PC-9 (cell line): ENCODE measurements around the gene CNTNAP5. TPM values are rescaled to one million over a fixed set of nuclear protein-coding genes. Genes with fewer than 3 reads are reported as not detected.

Experiments
- BruUV-seq: library from RNA; stranded (reverse); fragments of 400-500 nt; replicated peaks from 2 replicates; lab custom pipeline; 2021; lab: Mats Ljungman, UMichigan
- CTCF ChIA-PET: fragments of 300-600 bp; sonication (Branson Sonifier 250); formaldehyde crosslinking; loops from one replicate; lab custom pipeline; 2022; ENCODE audit warnings: antibody characterized with exemption; lab: Charles Lee
- POLR2A ChIA-PET: fragments of 300-600 bp; sonication (Branson Sonifier 250); formaldehyde crosslinking; loops from one replicate; lab custom pipeline; 2022; ENCODE audit warnings: antibody characterized with exemption; ENCODE audit not compliant: unreplicated experiment; lab: Charles Lee
- DNase-seq, 2 experiments: peaks; one replicate each; pipeline versions ENCODE4 v3.0.0 to v3.0.0-alpha.2; 2015 to 2022; ENCODE audit warnings: mixed read lengths in 1 of 2
- H2AFZ ChIP-seq: fragments of 200-600 bp; sonication (generic); 2 replicates; pipeline ENCODE4 v1.8.1; 2017; ENCODE audit warnings: antibody characterized with exemption
- H3F3A ChIP-seq: fragments of 200-600 bp; sonication (generic); 2 replicates; pipeline ENCODE4 v1.8.1; 2017; ENCODE audit warnings: antibody characterized with exemption, mild to moderate bottlenecking, low read depth; ENCODE audit not compliant: insufficient read depth
- H3K27ac ChIP-seq: fragments of 200-600 bp; sonication (generic); 2 replicates; pipeline ENCODE4 v1.6.1; 2016; ENCODE audit warnings: mixed run types
- H3K27me3 ChIP-seq: fragments of 200-600 bp; sonication (generic); 2 replicates; pipeline ENCODE4 v1.6.1; 2016; ENCODE audit warnings: low read depth, mixed run types; ENCODE audit not compliant: insufficient read depth
- H3K36me3 ChIP-seq: fragments of 200-600 bp; sonication (generic); 2 replicates; pipeline ENCODE4 v1.6.1; 2016; ENCODE audit warnings: low read depth, mixed run types
- H3K4me1 ChIP-seq: fragments of 200-600 bp; sonication (generic); replicated peaks from 2 replicates; pipeline ENCODE4 v1.6.1; 2016; ENCODE audit warnings: mixed run types; ENCODE audit not compliant: insufficient read depth
- H3K4me2 ChIP-seq: fragments of 200-600 bp; sonication (generic); 2 replicates; pipeline ENCODE4 v1.6.1; 2017; ENCODE audit warnings: mixed run types
- H3K4me3 ChIP-seq: fragments of 200-600 bp; sonication (generic); 2 replicates; pipeline ENCODE4 v1.6.1; 2016; ENCODE audit warnings: mixed run types
- H3K79me2 ChIP-seq: fragments of 200-600 bp; sonication (generic); 2 replicates; pipeline ENCODE4 v1.6.1; 2017; ENCODE audit warnings: low read depth, mixed run types
- H3K9me2 ChIP-seq: fragments of 200-600 bp; sonication (generic); 2 replicates; pipeline ENCODE4 v1.8.1; 2017; ENCODE audit warnings: mild to moderate bottlenecking; ENCODE audit not compliant: insufficient read depth
- H3K9me3 ChIP-seq: fragments of 200-600 bp; sonication (generic); 2 replicates; pipeline ENCODE4 v1.8.1; 2016; ENCODE audit warnings: low read depth; ENCODE audit not compliant: insufficient read depth
- H4K20me1 ChIP-seq: fragments of 200-600 bp; sonication (generic); 2 replicates; pipeline ENCODE4 v1.8.1; 2017; ENCODE audit not compliant: insufficient read depth
- CTCF ChIP-seq: fragments of 200-600 bp; sonication (generic); conservative IDR thresholded peaks from 2 replicates; pipeline ENCODE4 v1.6.1; 2017; ENCODE audit warnings: mixed run types, antibody characterized with exemption, mild to moderate bottlenecking, moderate library complexity
- EZH2 ChIP-seq: fragments of 200-600 bp; sonication (generic); IDR thresholded peaks from 2 replicates; pipeline ENCODE4 v1.8.0; 2017; ENCODE audit warnings: antibody characterized with exemption, low read depth
- intact Hi-C: fragments of 100-400 bp; cut with micrococcal nuclease; formaldehyde crosslinking; loops from one replicate; pipeline ENCODE4 v1.10.0; 2022; ENCODE audit not compliant: unreplicated experiment
- total RNA-seq: library from RNA; stranded (reverse); gene quantifications from 2 replicates; pipeline ENCODE4 v1.2.3, GENCODE V29; 2021

CNTNAP5 gene
- total RNA-seq, 1 experiment from 2014 or later = not detected

GRCh38 chr2:124335058-124335457 lies 310.0 kb downstream of the CNTNAP5 start:
- Histone ChIP-seq H3K4me2 (no peak overlapping the region), H3F3A (no peaks in the 10 kb centered on the region), H3K9me3 (no peaks in the 10 kb centered on the region; the same call in 1 of the 2 replicates), H3K36me3 (no peaks in the 10 kb centered on the region), H3K27ac (no peak overlapping the region), H3K79me2 (no peaks in the 10 kb centered on the region), H4K20me1 (no peaks in the 10 kb centered on the region), H3K4me1 (no peaks in the 10 kb centered on the region), H3K9me2 (no peaks in the 10 kb centered on the region), H3K27me3 (no peaks in the 10 kb centered on the region), H3K4me3 (no peak overlapping the region), H2AFZ (no peak overlapping the region)
- POLR2A ChIA-PET = no interaction called here
- CTCF ChIA-PET = no interaction called here
- no peak for DNase-seq
- intact Hi-C loops = no loop called here
- no TSS peak for BruUV-seq
- no peak for TF ChIP-seq EZH2
- no peak for TF ChIP-seq CTCF

DNA sequence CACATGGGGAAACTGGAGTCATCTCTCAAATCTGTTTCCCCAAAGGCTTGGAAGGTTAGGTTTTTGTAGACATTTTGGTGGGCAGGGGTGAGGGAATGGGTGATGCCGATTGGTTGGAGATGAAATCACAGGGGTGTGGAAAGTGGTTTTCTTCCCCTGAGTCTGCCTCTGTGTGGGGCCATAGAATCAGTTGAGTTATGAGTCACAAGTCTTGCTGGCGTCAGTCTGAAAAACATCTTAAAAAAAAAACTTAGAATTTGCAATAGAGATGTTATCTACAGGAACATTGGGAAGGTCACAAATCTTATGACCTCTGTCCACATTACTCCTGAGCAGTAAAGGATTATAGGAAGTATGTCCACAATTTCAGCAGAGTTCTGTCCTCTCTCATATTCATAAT lies 314.6 kb downstream of the CNTNAP5 start:
- Histone ChIP-seq H4K20me1 (no peaks in the 10 kb centered on the region), H3K27me3 (no peaks in the 10 kb centered on the region), H3K4me3 (no peak overlapping the region), H3K9me2 (no peaks in the 10 kb centered on the region), H3K79me2 (no peaks in the 10 kb centered on the region), H3K27ac (no peak overlapping the region), H3K4me2 (no peak overlapping the region), H3K4me1 (no peaks in the 10 kb centered on the region), H3K36me3 (no peaks in the 10 kb centered on the region), H2AFZ (no peak overlapping the region), H3K9me3 (no peaks in the 10 kb centered on the region), H3F3A (no peaks in the 10 kb centered on the region)
- CTCF ChIA-PET = no interaction called here
- intact Hi-C loops = no loop called here
- TF ChIP-seq EZH2 = no peak
- TF ChIP-seq CTCF = no peak
- no TSS peak for BruUV-seq
- no peak for DNase-seq
- POLR2A ChIA-PET = no interaction called here

- no peaks in the 10 kb centered on the region for H4K20me1 ChIP-seq
- no peak overlapping the region for H3K4me2 ChIP-seq
- no peak overlapping the region for H3K27ac ChIP-seq
- H3K4me1 ChIP-seq = no peaks in the 10 kb centered on the region
- H3K4me3 ChIP-seq = no peak overlapping the region
- no peak overlapping the region for H2AFZ ChIP-seq
- H3K27me3 ChIP-seq = no peaks in the 10 kb centered on the region
- H3K9me2 ChIP-seq = no peaks in the 10 kb centered on the region
- intact Hi-C loops = no loop called here
- no peaks in the 10 kb centered on the region for H3K9me3 ChIP-seq
- H3F3A ChIP-seq = no peaks in the 10 kb centered on the region
- ChIA-PET CTCF (no interaction called here), POLR2A (no interaction called here)
- TF ChIP-seq CTCF (no peak), EZH2 (no peak)
- no peaks in the 10 kb centered on the region for H3K36me3 ChIP-seq
- no TSS peak for BruUV-seq
- no peaks in the 10 kb centered on the region for H3K79me2 ChIP-seq
- DNase-seq = no peak
Measured at GRCh38 chr2:124343827-124344498, 318.9 kb downstream of the CNTNAP5 start.
